Keratinocyte (primary cell): Measurements from ENCODE around the gene GRAMD1B.

Experiments
- EZH2 ChIP-seq: IDR thresholded peaks from one replicate; pipeline ENCODE4 v1.6.1; 2012; ENCODE audit warnings: inconsistent platforms, mild to moderate bottlenecking, low read length, moderate library complexity
- TF ChIP-seq, protein P1 (sequence below), 3 experiments: IDR thresholded peaks in 1 of 3; conservative IDR thresholded peaks in 1 of 3; optimal IDR thresholded peaks in 1 of 3; 2 replicates in 2 of 3; 3 replicates in 1 of 3; pipeline versions ENCODE3 to v1.5.1; 2011; ENCODE audit warnings: low read length in 3 of 3, mild to moderate bottlenecking in 3 of 3, moderate library complexity in 2 of 3, control low read depth in 1 of 3, inconsistent platforms in 1 of 3; ENCODE audit not compliant: insufficient read depth in 2 of 3; ENCODE audit errors: extremely low read depth in 1 of 3

DNA sequence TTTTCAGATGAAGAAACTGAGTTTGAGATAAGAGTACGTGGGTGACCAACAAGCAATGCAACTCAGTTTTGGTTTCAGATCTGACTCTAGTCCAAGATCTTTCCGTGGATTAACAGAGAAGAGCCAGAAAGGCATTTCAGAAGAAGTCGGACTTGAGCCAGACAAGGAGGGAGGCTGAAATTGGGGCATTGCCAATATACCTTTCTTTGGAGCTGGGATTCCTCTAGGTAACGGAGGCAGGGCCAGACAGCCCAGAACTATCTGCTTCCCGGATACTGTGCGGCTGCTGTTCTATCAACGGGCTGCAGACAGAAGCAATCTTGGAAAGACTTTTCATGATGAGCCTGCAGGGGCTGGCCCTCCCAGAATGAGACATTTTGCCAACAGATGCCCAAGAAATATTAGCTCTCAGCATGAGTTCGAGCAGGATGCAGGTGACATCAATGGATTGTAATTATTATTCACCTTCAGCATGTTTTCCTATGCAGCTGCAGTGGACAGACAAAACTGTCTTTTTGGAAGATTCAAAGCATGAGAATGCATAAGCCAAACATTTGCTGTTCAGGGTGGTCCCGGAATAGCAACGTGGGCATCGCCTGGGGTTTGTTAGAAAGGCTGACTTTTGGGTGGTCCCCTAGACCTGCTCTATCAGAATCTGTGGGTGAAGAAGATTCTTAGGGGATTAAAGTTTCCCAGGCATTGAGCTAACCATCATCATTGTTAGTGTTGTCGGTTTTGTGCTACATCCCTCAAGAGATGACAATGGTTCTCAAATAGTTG, 128.7 kb downstream of the GRAMD1B start:
- TF ChIP-seq, protein P1, sequence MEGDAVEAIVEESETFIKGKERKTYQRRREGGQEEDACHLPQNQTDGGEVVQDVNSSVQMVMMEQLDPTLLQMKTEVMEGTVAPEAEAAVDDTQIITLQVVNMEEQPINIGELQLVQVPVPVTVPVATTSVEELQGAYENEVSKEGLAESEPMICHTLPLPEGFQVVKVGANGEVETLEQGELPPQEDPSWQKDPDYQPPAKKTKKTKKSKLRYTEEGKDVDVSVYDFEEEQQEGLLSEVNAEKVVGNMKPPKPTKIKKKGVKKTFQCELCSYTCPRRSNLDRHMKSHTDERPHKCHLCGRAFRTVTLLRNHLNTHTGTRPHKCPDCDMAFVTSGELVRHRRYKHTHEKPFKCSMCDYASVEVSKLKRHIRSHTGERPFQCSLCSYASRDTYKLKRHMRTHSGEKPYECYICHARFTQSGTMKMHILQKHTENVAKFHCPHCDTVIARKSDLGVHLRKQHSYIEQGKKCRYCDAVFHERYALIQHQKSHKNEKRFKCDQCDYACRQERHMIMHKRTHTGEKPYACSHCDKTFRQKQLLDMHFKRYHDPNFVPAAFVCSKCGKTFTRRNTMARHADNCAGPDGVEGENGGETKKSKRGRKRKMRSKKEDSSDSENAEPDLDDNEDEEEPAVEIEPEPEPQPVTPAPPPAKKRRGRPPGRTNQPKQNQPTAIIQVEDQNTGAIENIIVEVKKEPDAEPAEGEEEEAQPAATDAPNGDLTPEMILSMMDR (optimal IDR thresholded peaks at IDR 0.05 in 1 of 3, IDR thresholded peaks at IDR 0.05 in 1 of 3, conservative IDR thresholded peaks at IDR 0.05 in 1 of 3; ENCODE audit: extremely low read depth in 1 of 3, insufficient read depth in 2 of 3, low read length in 3 of 3), result no peak
- TF ChIP-seq EZH2, result no peak
